Measurements from ENCODE around the gene GRAMD1B.

DNA sequence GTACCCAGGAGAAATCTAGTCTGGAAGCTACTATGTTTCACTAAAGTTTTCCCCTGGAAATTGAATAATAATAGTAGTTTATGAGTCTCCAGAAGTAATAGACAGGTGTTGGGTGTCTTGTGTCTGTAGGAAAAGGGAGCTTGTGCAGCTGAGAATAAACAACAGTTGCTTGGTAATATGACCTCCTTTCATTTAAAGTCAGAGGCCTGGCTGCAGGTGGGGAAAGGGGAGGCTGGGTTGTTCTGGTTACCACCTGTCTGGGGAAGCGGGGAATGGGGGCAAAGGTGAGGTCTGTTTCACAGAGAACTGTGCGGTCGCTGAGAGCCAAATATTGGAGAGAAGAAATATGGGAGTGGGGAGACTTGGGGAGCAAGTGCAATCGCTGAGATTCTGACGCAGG, 3.3 kb upstream of the GRAMD1B start:
- no peak for TF ChIP-seq CTCF (conservative IDR thresholded peaks at IDR 0.05 in 1 of 2, IDR thresholded peaks at IDR 0.05 in 1 of 2; ENCODE audit: low read depth in 1 of 2, low read length in 2 of 2)
- no peak for TF ChIP-seq EZH2 (IDR thresholded peaks at IDR 0.05; ENCODE audit: low read length, missing control alignments)

Measured in fibroblast of lung (primary cell).